Measurements from ENCODE around the gene EMC1.
"Not testable (repeated sequence)": the region's sequence is repeated elsewhere in the genome, so short reads cannot be mapped to it uniquely, and the experiment has no call there.

The EMC1 gene

DNA sequence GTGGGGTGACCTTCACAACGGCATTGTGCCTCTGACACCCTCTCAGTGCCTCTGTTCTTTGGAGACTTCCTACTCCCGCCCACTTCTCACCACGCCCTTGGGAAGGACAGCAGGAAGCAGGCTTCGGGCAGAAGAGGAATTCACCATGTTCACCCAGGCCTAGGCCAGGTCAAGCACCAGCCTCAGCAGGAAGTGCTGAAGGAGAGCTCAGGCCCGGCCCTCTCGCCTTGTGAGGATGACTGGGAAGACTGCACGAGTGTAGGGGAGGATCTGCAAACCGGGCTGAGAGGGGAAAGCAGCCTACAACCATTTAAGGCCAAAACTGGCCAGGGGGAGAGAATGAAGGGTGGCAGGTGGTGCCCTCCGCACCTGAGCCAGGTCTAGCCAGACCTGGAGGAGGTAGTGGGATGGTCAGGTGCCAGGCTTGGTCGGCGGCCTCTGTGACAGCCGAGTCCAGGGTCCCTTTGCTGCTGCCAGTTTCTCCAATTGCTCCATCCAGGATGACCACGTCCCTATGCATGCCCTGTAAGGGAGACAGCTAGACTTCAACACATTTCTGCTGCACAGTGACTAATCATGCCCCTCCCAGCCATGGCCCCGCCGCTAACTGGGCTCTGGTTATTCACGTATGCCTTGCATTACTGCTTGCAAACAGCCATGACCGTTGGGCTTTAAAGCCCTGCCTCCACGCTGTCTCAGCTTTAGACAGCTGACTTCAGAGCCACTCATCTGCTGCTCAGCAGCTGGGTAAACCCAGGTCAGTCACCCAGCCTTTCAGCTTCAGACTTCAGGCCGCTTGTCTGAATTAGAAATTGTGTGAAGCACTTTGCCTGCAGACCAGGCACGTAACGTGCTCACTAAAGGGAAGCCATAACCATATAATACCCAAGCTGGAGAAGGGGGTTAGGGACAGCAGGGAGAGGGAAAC is 9.2 kb upstream of the EMC1 start:
- DNase-seq: no peak

DNA sequence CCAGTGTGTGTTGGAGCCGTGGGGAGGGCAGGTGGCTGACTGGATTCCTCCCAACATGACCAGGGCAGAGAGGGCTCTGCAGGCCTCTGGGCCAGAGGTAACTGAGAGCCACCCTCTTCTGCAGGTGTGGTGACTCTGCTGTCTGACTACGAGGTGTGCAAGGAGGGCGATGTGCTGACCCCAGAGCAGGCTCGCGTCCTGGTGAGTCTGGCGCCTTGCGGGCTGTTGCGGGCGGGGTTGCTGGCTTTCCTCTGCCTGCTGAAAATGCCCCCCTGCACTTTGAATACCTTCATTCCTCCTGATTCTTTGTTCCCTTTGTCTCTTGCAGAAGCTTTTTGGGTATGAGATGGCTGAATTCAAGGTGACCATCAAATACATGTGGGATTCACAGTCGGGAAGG is 7.0 kb upstream of the EMC1 start:
- DNase-seq: no peak

DNA sequence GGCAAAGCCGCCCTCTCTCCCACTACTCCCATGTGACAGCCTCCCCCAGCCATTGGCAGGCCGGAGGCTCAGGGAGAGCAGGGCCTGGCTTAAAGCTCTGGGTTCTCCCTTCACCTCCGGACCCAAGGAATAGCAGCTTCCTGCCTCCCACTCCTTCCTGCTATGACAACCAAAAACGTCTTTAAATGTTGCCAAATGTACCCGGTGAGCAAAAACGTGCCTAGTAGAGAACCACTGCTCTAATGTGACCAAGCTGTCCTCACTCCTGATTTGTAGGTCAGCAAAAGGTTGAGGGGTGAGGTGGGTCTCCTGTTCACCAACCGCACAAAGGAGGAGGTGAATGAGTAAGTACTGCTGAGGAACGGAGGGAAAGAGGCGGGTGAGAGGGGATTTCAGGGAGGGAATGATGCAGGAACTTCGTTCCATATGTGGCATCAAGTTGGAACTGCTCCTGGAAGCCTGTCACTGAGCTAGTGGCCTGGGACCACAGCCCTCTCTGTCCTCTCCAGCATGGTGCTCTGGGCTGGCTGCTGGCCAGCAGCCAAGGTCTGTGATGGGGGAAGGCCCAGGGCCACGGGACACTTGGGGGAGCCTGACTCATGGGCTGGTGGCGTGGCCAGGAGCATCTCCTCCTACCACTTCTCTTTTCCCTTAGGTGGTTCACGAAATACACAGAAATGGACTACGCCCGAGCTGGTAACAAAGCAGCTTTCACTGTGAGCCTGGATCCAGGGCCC is 6.0 kb upstream of the EMC1 start:
- DNase-seq: no peak

DNA sequence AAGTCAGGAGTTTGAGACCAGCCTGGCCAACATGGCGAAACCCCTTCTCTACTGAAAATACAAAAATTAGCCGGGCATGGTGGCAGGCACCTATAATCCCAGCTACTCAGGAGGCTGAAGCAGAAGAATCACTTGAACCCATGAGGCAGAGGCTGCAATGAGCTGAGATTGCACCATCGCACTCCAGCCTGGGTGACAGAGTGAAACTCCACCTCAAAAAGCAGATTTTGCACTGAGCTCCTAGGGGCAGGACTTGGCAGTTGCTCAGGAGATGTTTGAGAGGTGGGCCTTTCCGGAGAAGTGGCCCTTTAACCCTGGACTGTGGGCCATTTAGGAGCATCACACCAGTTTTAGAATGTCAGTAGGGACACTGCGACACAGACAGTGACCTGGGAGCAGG is 5.0 kb upstream of the EMC1 start:
- not testable (repeated sequence) for DNase-seq

DNA sequence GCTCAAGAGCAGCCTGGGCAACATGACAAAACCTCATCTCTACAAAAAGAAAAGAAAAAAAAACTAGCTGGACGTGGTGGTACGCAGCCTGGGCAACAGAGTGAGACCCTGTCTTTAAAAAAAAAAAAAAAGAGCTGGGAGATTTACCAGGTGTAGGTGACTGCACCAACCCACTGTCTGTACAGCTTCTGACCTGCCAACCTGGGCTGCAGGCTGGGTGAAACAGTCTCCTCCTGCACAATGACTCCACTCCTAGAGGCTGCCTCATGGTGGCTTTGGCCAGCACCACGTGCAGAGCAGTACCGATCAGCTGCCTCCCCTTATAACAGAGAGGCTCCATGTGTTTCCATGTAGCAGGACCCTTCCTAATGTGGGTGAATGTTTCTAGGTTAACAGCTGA is 4.0 kb upstream of the EMC1 start:
- DNase-seq: no peak

DNA sequence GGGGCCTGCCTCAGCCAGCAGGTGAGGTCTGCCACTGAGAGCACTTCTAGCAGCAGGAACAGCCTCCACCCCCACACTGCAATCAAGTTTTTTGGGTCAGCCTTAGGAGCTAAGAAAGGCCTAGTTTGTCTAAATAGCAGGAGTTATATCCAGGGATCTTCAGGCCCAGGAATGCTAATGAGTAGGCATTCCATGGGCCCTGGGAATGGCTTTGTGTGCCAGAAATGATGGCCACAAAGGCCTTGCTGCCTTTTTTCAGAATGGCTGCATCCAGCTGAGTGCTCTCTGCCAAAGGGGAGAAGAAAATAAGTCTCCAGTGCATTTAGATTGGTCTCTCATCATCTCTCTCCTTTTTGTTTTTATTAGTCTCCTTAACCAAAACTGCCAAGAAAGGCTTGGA is 3.1 kb upstream of the EMC1 start:
- no peak for DNase-seq

DNA sequence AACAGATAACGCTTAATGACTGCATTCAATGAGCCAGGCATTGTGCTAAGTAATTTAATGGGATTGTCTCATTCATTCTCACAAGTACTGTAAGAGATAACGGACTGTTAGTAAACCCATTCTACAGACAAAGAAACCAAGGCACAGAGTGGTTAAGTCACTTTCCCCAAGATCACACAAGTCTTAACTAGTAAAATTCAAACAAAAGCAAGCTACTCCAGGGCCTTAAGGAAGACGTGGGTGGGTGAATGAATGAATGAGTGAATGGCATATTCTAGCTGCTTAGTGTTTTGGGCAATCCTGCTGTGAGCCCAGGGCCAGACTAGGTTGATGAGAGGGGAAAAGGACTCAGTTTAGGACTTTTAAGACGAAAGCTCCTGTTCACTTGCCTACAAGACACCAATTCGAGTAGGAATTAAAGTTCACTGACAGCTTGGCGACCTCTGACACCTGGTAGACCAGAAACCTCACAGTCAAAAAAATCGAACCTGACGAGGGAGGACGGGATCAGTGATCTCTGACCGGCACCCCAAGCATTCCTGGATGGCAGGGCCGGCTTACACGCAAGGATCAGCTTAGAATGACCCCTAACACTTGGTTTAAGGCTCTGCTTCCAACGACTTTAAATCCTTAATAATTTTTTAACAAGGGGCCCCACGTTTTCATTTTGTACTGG is 557 bp downstream of the EMC1 start:
- DNase-seq: no peak

DNA sequence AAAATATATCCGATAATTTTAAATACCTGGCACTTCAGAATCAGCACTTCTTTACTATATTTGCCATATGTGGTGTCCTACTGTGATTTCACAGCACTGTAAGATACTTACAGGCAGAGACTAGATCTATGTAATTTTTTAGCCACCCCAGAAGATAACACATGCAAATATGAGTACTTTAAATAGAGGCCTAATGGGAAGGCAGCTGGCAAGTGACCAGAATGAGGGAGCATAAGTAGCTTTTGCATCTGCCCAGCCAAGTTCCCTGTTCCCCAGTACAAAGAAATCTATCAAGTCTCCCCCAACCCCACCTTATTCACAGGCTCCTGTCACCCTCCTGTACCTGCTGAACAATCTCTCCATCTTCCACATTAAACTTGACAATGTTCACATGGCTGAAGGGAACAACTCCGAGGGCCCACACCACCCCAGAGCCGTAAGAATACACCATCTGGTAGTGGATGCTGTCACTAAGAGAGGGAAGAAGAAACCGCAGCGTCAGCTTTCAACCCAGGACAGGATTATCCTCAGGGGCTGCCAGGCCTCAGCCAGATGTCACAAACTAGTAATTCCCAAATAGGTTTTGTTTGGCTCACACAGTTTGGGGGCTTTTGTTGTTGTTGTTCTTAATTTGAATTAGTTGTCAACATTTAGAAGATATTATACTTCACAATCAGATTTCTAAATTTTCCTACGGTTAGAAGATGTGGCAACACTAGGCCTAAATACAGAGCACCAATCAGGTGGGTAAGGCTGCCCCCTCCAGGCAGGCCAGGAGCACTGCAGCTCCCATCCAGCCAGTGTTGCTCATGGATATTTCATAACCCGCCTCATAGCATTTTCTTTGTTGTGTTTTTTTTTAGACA is 10.4 kb downstream of the EMC1 start:
- peak; percentile 67 for DNase-seq

DNA sequence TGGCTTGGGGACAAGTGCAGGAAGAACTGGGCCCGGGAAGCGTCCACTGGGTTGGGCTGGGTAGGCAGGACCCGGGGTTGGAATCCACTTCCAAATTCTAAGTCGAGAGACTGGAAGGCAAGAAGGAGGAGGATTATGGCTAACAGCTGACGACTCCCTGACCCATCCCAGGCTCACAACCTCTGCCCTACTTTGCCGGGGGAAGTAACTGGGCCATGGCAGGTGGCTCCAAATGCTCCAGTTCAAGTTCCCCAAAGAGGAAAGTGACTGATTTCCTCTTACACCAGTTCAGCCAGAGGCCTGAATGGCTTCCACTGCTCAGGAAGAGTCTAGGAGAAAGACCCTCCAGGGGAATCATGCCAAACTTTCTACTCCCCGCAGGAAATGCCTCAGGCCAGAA is 11.4 kb downstream of the EMC1 start:
- DNase-seq: no peak

DNA sequence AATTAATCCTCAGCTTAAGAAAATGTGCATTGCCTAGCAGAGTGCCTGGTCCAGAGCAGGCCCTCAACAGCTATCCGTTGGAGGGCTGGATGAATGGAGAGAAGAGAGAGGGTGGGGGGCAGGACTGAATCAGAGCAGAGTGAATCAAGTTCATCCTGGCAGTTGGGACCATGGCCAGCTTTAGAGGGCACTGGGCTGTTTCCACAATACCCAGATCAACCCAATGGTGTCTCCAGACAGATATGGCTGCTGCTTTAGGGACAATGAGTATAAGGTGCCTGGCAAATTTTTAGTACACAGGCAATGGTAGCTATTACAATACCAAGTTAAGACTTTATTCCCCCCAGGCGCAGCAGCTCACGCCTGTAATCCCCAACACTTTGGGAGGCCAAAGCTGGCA is 17.1 kb downstream of the EMC1 start:
- no peak for DNase-seq

DNA sequence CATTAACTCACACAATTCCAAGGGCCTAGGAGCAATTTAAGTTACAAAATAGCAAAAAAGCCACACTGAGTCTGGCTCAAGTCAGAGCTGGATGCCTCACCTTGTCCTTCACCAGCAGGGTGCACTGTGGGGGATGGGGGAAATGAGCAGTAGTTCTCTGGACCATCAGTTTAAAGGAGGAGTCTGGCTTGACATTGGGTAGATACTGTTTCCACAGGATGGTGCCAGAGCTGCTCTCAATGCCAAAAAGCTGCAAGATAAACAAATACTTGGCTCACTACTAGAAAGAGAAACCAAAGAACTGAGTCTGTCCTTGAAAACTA is 18.8 kb downstream of the EMC1 start:
- DNase-seq: no peak

DNA sequence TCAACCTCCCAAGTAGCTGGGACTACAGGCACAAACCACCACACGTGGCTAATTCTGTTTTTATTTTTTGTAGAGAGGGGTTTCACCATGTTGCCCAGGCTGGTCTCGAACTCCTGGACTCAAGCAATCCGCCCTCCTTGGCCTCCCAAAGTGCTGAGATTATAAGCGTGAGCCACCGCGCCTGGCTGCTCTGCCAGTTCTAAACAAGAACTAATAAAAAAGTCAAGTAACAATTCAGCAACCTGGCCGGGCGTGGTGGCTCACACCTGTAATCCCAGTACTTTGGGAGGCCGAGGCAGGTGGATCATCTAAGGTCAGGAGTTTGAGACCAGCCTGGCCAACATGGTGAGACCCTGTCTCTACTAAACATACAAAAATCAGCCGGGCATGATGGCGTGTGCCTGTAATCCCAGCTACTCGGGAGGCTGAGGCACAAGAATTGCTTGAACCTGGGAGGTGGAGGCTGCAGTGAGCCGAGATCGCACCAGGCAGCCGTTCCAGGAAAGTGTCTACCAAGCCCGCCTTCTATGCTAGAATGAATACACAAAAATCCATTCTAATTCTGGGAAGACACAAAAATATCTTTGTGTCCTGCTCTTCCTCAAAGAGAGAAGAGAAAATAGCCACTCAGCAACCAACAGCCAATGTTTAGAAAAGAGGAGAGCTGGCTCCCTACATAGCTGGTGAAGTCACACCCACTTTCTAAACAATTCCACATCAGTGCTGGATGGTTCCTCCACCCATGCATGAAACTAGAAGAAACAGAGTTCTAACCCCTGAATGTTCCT is 19.4 kb downstream of the EMC1 start:
- not testable (repeated sequence) for DNase-seq

DNA sequence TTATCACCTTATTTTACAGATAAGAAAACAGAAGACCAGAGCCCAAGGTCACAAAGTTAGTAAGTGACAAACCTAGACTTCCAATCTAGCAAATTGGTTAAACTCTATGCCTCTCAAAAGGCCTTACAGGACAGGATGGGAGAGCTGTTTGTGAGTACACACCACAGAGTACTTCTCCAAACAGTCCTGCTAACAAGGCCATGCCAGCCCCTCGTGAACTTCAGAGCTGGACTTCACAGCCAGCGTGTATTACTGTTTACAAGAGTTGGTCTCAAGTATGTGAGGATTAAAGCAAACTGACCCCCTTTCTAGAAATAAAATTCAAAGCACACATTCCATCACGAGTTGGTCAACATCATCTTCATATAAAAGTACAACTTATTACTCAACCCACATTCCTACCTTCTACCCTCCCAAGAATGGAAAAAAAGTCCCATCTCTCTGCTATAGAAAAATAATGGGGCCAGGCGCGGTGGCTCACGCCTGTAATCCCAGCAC is 21.4 kb downstream of the EMC1 start:
- no peak for DNase-seq

DNA sequence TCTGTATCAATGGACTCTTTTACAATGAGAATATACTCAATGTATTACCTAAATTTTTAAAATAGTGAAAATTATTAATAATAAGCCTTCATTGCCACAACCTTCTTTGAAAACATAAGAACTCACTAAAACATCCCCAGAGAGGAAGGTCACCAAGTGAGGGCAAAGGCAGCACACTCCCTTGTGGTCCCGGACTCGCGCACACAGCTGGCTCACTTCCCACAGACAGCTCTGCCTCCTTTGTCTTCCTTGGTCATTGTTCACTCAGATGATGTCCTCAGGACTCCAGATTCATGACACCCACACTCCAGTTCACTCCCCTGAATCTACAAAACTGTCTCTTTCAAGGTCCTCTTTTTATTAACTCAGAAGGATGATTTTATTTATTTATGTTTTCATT is 22.1 kb downstream of the EMC1 start:
- DNase-seq: no peak

DNA sequence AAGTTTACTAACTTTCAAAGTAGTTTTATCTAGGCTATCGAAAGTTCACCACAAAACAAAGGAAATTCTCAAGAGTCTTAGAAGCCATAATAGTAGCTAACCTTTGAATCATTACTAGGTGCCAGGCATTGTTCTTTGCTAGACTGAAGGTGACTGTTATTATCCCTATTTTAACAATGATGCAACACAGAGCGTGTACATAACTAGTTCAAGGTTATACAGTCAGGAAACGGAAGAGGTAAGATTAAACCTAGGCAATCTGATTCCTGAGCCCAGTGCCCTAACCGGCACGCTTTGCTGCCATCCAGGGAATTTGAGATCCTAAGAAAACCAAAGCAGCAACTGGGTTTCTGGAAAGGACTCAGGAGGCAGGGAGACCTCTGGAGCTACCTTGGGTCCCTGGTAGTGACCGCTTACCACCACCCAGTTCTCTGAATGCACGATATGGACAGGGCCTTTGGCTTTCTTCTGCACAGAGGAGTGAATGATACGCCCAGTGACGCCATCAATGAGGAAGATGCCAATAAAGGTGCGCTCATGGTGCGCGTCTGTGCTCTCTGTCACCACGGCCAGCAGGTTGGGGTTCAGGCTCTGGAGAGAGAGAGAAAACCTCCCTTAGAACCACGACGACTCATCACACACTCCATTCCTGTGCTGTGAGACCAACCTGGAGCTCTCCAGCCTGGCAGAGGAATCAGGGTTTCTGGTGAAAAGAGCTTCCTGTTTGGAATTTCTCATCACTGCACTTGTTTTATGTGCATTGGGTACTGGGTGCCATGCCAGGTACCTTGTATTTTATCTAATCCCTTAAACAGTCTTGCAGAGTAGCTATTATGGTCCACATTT is 28.1 kb downstream of the EMC1 start:
- no peak for DNase-seq

DNA sequence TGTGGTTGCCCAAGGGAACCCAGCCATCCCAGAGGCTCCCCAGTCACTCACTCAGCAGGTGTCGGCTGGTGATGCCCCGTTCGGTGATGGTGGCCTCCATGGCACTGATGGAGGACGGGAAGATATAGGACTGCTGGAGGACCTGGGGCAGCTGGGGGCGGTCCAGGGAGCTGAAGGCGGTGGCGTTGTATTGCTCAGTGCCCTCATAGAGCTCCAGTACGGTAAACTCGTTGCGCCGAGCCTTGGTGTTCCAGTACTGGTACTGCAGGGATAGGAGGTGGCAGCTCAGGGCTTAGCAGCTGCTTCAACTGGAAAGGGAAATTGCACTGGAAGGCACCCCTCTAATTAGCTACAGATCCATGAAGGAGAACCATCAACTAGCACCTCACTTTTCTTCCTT is 28.8 kb downstream of the EMC1 start:
- no peak for DNase-seq

DNA sequence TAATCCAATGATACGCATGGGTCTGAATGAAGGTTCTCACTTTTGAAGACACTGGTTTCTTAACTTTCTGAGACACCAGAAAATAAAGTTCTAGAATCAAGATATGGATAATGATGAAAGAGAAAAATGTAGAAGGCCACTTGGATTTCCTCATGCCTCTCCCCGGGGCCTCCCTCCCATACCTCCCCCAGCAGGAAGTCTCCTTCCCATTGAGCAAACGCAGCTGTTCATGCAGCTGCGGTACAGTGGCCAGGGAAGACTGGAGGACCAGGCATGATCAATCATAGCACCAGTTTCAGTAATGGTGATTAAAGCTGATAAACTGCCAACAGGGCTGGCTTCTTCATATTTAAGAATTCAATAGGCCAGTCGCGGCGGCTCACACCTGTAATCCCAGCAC is 30.3 kb downstream of the EMC1 start:
- DNase-seq: no peak

DNA sequence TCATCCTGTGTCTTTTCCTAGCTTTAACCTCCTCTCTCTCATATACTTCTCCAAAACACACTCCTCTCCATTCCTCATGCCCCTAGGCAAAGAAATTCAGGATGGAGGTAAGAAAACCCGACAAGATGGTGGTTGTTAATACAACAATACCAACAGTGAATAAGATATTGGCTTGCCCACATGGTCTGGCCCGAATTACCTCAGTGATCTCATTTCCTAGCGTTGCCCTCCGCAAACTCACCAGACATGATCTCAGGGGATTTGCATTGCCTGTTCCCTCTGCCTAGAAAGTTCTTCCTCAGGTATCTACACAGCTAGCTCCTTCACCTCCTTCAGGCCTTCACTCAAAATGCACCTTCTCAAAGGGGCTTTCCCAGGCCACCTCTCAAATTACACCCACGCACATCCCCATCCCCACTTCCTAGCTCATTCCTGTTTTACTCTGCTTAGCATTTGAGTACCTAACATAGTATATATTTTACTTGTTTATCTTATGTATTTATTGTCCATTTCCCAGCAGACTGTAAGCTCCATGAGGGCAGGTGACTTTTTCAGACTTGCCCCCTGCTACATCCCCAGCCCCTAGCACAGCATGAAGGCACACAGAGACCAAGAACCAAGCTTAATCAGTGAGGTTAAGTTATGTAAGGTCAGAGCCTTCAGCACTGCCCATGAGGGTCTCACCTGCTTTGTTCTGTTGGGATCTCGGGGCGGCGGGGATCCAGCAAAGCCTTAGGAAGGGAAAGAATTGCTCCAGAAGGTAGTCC is 31.1 kb downstream of the EMC1 start:
- no peak for DNase-seq

DNA sequence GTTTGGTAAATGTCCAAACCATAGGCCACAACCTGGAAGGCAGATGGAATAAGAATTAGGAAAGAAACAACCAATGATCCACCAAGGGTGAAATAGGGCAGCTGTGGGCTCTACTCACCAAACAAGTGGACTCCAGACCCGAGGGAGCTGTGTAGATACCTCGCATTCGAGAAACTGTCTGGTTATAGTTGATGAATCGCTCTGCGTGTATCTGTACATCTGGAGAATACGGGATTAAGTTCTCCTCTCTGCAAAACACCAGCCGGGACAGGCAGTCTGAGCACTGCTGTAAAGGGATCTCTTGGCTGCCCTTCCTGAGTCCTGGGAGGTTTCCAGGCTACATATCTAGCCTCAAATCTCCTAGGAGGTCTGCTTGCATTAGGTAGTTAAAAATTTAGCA is 31.9 kb downstream of the EMC1 start:
- DNase-seq: no peak

DNA sequence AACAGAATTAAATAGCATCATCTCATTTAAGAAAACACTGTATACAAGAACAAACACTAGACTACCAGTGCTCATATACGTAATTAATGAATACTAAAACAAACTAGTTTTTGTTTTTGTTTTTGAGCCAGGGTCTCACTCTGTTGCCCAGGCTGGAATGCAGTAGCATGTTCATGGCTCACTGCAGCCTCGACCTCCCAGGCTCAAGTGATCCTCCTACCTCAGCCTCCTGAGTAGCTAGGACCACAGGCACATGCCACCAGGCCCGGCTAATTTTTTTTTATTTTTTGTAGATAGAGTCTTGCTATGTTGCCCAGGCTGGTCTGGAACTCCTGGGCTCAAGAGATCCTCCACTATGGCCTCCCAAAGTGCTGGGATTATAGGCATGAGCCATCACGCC is 34.7 kb downstream of the EMC1 start:
- DNase-seq: not testable (repeated sequence)

Data from T-helper 9 cell (primary cell).